Measurements from ENCODE around the gene TJP3. TPM values are rescaled to one million over a fixed set of nuclear protein-coding genes. Genes with fewer than 3 reads are reported as not detected.

Gene TJP3
- total and polyA plus RNA-seq, 2 donors: 1.4 to 3.3 TPM

- H3K4me3 ChIP-seq (ENCODE audit: low read length in 2 of 2): no peak overlapping the region
- DNase-seq (ENCODE audit: low read depth in 6 of 9, low spot score in 9 of 9): no peak
- 39% methylated on average over 14 of the region's 14 CpGs for WGBS
These were observed 17.6 kb downstream of the TJP3 start for GRCh38 chr19:3725640-3726310.

GRCh38 chr19:3730457-3730958, 22.3 kb downstream of the TJP3 start:
- Histone ChIP-seq H3K9me3 (ENCODE audit: control insufficient read depth in 2 of 2, insufficient read depth in 1 of 2, low read length in 1 of 2) (peaks cover 0 to 1% of the 10 kb centered on the region in 2 donors), H3K27ac (ENCODE audit: low read depth in 1 of 2, low read length in 1 of 2) (no peak overlapping the region), H3K27me3 (ENCODE audit: control insufficient read depth in 2 of 2, insufficient read depth in 1 of 2, low read length in 1 of 2) (peaks cover 2 to 9% of the 10 kb centered on the region in 2 donors), H3K4me1 (ENCODE audit: control insufficient read depth in 2 of 2, insufficient read depth in 2 of 2, low read length in 2 of 2) (no peaks in the 10 kb centered on the region), H3K36me3 (ENCODE audit: control insufficient read depth in 2 of 2, insufficient read depth in 2 of 2, low read length in 1 of 2) (no peaks in the 10 kb centered on the region), H3K4me3 (ENCODE audit: low read length in 2 of 2) (no peak overlapping the region)
- DNase-seq (ENCODE audit: low read depth in 6 of 9, low spot score in 9 of 9): no peak
- WGBS: 97% methylated on average over 32 of the region's 32 CpGs

More at GRCh38 chr19:3725640-3726310, 17.6 kb downstream of the TJP3 start:
- Histone ChIP-seq H3K27me3 (ENCODE audit: control insufficient read depth in 2 of 2, insufficient read depth in 1 of 2, low read length in 1 of 2) (peaks cover 27 to 54% of the 10 kb centered on the region in 2 donors), H3K27ac (ENCODE audit: low read depth in 1 of 2, low read length in 1 of 2) (no peak overlapping the region), H3K36me3 (ENCODE audit: control insufficient read depth in 2 of 2, insufficient read depth in 2 of 2, low read length in 1 of 2) (no peaks in the 10 kb centered on the region), H3K9me3 (ENCODE audit: control insufficient read depth in 2 of 2, insufficient read depth in 1 of 2, low read length in 1 of 2) (peaks cover 4 to 20% of the 10 kb centered on the region in 2 donors), H3K4me1 (ENCODE audit: control insufficient read depth in 2 of 2, insufficient read depth in 2 of 2, low read length in 2 of 2) (peaks cover 0 to 10% of the 10 kb centered on the region in 2 donors)

GRCh38 chr19:3732108-3732507, 23.9 kb downstream of the TJP3 start:
- H3K36me3 ChIP-seq (ENCODE audit: control insufficient read depth in 2 of 2, insufficient read depth in 2 of 2, low read length in 1 of 2): no peaks in the 10 kb centered on the region
- no peak for DNase-seq (ENCODE audit: low read depth in 6 of 9, low spot score in 9 of 9)
- 95% methylated on average over 1 of the region's 1 CpG for WGBS

DNA sequence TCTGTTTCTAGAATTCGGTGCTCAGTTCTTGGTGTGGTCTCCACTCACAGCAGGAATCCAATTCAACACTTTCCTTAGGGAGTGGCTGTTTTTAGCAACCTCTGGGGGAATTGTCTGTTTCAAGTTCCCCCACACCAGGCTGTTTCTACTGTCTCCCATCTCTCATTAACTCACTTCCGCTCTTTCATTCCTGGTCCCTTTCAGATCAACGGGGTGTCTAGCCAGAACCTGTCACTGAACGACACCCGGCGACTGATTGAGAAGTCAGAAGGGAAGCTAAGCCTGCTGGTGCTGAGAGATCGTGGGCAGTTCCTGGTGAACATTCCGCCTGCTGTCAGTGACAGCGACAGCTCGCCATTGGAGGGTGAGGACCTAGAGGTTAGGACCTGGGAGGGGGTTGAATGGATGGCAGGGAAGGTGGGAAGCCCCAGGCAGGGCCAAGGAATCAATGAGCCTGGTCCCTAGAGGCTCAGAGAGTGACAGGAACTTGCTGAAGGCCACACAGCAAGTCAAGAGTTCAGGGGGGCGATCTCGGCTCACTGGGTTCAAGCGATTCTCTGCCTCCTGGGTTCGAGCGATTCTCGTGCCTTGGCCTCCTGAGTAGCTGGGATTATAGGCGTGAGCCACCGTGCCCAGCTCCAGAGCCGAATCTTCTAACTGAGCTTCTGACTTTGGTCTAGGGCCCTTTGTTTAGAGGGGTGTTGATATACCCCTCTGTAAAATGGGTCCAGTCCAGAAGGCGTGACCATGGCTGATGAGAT, 25.5 kb downstream of the TJP3 start:
- no peak overlapping the region for H3K27ac ChIP-seq (ENCODE audit: low read depth in 1 of 2, low read length in 1 of 2)
- H3K27me3 ChIP-seq (ENCODE audit: control insufficient read depth in 2 of 2, insufficient read depth in 1 of 2, low read length in 1 of 2): no peaks in the 10 kb centered on the region
- WGBS: 86% methylated on average over 20 of the region's 20 CpGs
- H3K4me1 ChIP-seq (ENCODE audit: control insufficient read depth in 2 of 2, insufficient read depth in 2 of 2, low read length in 2 of 2): no peaks in the 10 kb centered on the region
- H3K4me3 ChIP-seq (ENCODE audit: low read length in 2 of 2): no peak overlapping the region
- no peaks in the 10 kb centered on the region for H3K36me3 ChIP-seq (ENCODE audit: control insufficient read depth in 2 of 2, insufficient read depth in 2 of 2, low read length in 1 of 2)
- DNase-seq (ENCODE audit: low read depth in 6 of 9, low spot score in 9 of 9): no peak
- no peaks in the 10 kb centered on the region for H3K9me3 ChIP-seq (ENCODE audit: control insufficient read depth in 2 of 2, insufficient read depth in 1 of 2, low read length in 1 of 2)

More at GRCh38 chr19:3732108-3732507, 23.9 kb downstream of the TJP3 start:
- H3K9me3 ChIP-seq (ENCODE audit: control insufficient read depth in 2 of 2, insufficient read depth in 1 of 2, low read length in 1 of 2): no peaks in the 10 kb centered on the region
- H3K4me3 ChIP-seq (ENCODE audit: low read length in 2 of 2): no peak overlapping the region
- no peaks in the 10 kb centered on the region for H3K4me1 ChIP-seq (ENCODE audit: control insufficient read depth in 2 of 2, insufficient read depth in 2 of 2, low read length in 2 of 2)
- H3K27me3 ChIP-seq (ENCODE audit: control insufficient read depth in 2 of 2, insufficient read depth in 1 of 2, low read length in 1 of 2): no peaks in the 10 kb centered on the region
- no peak overlapping the region for H3K27ac ChIP-seq (ENCODE audit: low read depth in 1 of 2, low read length in 1 of 2)

DNA sequence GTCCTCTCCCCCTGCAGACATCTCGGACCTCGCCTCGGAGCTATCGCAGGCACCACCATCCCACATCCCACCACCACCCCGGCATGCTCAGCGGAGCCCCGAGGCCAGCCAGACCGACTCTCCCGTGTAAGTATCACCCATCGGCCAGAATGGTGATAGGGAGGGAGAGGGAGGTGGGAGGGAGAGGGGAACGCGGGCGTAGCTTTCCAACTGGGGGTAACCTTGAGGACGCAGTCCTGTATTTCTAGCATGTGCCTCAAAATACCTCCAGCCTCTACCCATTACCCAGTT, 26.1 kb downstream of the TJP3 start:
- no peaks in the 10 kb centered on the region for H3K9me3 ChIP-seq (ENCODE audit: control insufficient read depth in 2 of 2, insufficient read depth in 1 of 2, low read length in 1 of 2)
- H3K36me3 ChIP-seq (ENCODE audit: control insufficient read depth in 2 of 2, insufficient read depth in 2 of 2, low read length in 1 of 2): no peaks in the 10 kb centered on the region
- H3K27me3 ChIP-seq (ENCODE audit: control insufficient read depth in 2 of 2, insufficient read depth in 1 of 2, low read length in 1 of 2): no peaks in the 10 kb centered on the region
- no peak overlapping the region for H3K4me3 ChIP-seq (ENCODE audit: low read length in 2 of 2)
- no peaks in the 10 kb centered on the region for H3K4me1 ChIP-seq (ENCODE audit: control insufficient read depth in 2 of 2, insufficient read depth in 2 of 2, low read length in 2 of 2)
- H3K27ac ChIP-seq (ENCODE audit: low read depth in 1 of 2, low read length in 1 of 2): no peak overlapping the region
- WGBS: 96% methylated on average over 14 of the region's 14 CpGs
- no peak for DNase-seq (ENCODE audit: low read depth in 6 of 9, low spot score in 9 of 9)

- 93% methylated on average over 21 of the region's 21 CpGs for whole genome bisulfite sequencing
- no peaks in the 10 kb centered on the region for H3K4me1 ChIP-seq (ENCODE audit: control insufficient read depth in 2 of 2, insufficient read depth in 2 of 2, low read length in 2 of 2)
- H3K36me3 ChIP-seq (ENCODE audit: control insufficient read depth in 2 of 2, insufficient read depth in 2 of 2, low read length in 1 of 2): no peaks in the 10 kb centered on the region
- H3K27ac ChIP-seq (ENCODE audit: low read depth in 1 of 2, low read length in 1 of 2): no peak overlapping the region
- no peak overlapping the region for H3K4me3 ChIP-seq (ENCODE audit: low read length in 2 of 2)
- DNase-seq (ENCODE audit: low read depth in 6 of 9, low spot score in 9 of 9): no peak
- no peaks in the 10 kb centered on the region for H3K9me3 ChIP-seq (ENCODE audit: control insufficient read depth in 2 of 2, insufficient read depth in 1 of 2, low read length in 1 of 2)
- H3K27me3 ChIP-seq (ENCODE audit: control insufficient read depth in 2 of 2, insufficient read depth in 1 of 2, low read length in 1 of 2): no peaks in the 10 kb centered on the region
These were observed 28.0 kb downstream of the TJP3 start for GRCh38 chr19:3736106-3736724.

DNA sequence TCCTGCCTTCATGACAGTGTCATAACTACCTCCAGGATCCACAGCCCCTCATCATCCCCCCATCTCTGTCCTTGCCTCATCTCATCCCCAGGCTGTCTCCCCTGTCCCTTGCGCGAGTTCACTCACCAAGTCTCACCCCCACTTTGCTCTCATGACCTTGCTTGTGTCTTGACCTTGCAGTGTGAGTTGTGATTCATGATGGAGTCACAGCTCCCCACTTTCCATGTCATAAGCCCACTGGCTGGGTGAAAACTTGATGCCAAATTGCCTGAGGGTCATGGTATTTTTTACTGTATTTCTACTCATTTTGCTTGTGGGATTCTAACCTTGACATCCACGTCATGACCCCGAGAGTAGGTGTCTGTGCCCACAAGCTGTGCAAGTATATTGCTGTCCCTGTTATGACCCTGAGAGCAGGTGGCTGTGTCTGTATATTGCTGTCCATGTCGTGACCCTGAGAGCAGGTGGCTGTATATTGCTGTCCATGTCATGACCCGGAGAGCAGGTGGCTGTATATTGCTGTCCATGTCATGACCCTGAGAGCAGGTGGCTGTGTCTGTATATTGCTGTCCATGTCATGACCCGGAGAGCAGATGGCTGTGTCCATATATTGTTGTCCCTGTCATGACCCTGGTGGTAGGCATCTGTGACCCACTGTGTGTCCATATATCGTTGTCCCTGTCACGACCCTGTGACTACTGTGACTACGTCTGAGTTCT, 29.5 kb downstream of the TJP3 start:
- Histone ChIP-seq H3K36me3 (ENCODE audit: control insufficient read depth in 2 of 2, insufficient read depth in 2 of 2, low read length in 1 of 2) (no peaks in the 10 kb centered on the region), H3K4me1 (ENCODE audit: control insufficient read depth in 2 of 2, insufficient read depth in 2 of 2, low read length in 2 of 2) (no peaks in the 10 kb centered on the region), H3K27me3 (ENCODE audit: control insufficient read depth in 2 of 2, insufficient read depth in 1 of 2, low read length in 1 of 2) (no peaks in the 10 kb centered on the region), H3K27ac (ENCODE audit: low read depth in 1 of 2, low read length in 1 of 2) (no peak overlapping the region), H3K9me3 (ENCODE audit: control insufficient read depth in 2 of 2, insufficient read depth in 1 of 2, low read length in 1 of 2) (no peaks in the 10 kb centered on the region), H3K4me3 (ENCODE audit: low read length in 2 of 2) (no peak overlapping the region)
- WGBS: 95% methylated on average over 10 of the region's 10 CpGs
- DNase-seq (ENCODE audit: low read depth in 6 of 9, low spot score in 9 of 9): no peak

DNA sequence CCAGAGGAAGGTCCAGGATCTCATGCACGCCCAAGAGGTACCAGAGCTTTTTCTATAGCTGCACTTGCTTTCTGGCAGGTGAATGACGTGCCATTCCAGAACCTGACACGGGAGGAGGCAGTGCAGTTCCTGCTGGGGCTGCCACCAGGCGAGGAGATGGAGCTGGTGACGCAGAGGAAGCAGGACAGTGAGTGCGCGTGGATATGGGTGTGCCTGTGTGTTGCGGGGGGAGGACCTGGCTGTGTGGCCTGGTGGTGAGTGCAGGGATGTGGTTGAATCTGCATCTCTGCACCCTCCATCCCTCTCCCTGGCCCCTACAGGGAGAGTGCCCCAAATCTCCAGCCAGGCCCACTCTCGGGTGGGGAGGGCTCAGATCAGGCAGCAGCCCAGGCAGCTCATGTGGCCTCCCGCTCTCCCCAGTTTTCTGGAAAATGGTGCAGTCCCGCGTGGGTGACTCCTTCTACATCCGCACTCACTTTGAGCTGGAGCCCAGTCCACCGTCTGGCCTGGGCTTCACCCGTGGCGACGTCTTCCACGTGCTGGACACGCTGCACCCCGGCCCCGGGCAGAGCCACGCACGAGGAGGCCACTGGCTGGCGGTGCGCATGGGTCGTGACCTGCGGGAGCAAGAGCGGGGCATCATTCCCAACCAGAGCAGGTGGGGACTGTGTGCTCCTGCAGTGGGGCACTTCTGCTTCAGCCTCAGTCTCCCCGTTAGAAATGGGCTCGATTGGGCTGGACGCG, 30.5 kb downstream of the TJP3 start:
- no peaks in the 10 kb centered on the region for H3K36me3 ChIP-seq (ENCODE audit: control insufficient read depth in 2 of 2, insufficient read depth in 2 of 2, low read length in 1 of 2)
- no peaks in the 10 kb centered on the region for H3K9me3 ChIP-seq (ENCODE audit: control insufficient read depth in 2 of 2, insufficient read depth in 1 of 2, low read length in 1 of 2)
- no peak overlapping the region for H3K4me3 ChIP-seq (ENCODE audit: low read length in 2 of 2)
- WGBS: 96% methylated on average over 32 of the region's 32 CpGs
- H3K27ac ChIP-seq (ENCODE audit: low read depth in 1 of 2, low read length in 1 of 2): no peak overlapping the region
- H3K4me1 ChIP-seq (ENCODE audit: control insufficient read depth in 2 of 2, insufficient read depth in 2 of 2, low read length in 2 of 2): no peaks in the 10 kb centered on the region
- no peak for DNase-seq (ENCODE audit: low read depth in 6 of 9, low spot score in 9 of 9)
- no peaks in the 10 kb centered on the region for H3K27me3 ChIP-seq (ENCODE audit: control insufficient read depth in 2 of 2, insufficient read depth in 1 of 2, low read length in 1 of 2)

Measured in thymus (tissue), 11 donors.